Panc1 (cell line): ENCODE results near the gene TXN2. TPM values are rescaled to one million over a fixed set of nuclear protein-coding genes. Genes with fewer than 3 reads are reported as not detected.

Source experiments
- ATAC-seq: fragments of 200-7000 bp; cut with Tn5 transposase; 2 replicates; pipeline ENCODE4 v1.9.1; 2020; ENCODE audit warnings: mild to moderate bottlenecking, moderate library complexity
- BruUV-seq: library from RNA; stranded (reverse); fragments of 400-500 nt; replicated peaks from 2 replicates; lab custom pipeline; 2021; lab: Mats Ljungman, UMichigan
- CTCF ChIA-PET: fragments of 300-600 bp; sonication (Branson Sonifier 250); formaldehyde crosslinking; loops from one replicate; lab custom pipeline; 2022; ENCODE audit warnings: antibody characterized with exemption; lab: Charles Lee
- POLR2A ChIA-PET: fragments of 300-600 bp; sonication (Branson Sonifier 250); formaldehyde crosslinking; loops from one replicate; lab custom pipeline; 2022; ENCODE audit warnings: antibody characterized with exemption; lab: Charles Lee
- DNase-seq: peaks from one replicate; pipeline ENCODE4 v3.0.0-alpha.2; 2010; ENCODE audit warnings: low read depth, low spot score
- H3K27ac ChIP-seq: 2 replicates; pipeline ENCODE4 v1.5.1; 2011; ENCODE audit warnings: mild to moderate bottlenecking, low read length, inconsistent platforms
- H3K27me3 ChIP-seq: fragments of 200-500 bp; sonication (Bioruptor generic); 2 replicates; pipeline ENCODE4 v1.6.0; 2014; ENCODE audit warnings: low read length, inconsistent platforms; ENCODE audit not compliant: control insufficient read depth, insufficient read depth
- H3K36me3 ChIP-seq: fragments of 200-500 bp; sonication (Bioruptor generic); 2 replicates; pipeline ENCODE4 v1.5.1; 2014; ENCODE audit warnings: inconsistent platforms, mild to moderate bottlenecking, low read length, moderate library complexity; ENCODE audit not compliant: control insufficient read depth, insufficient read depth
- H3K4me1 ChIP-seq: 2 replicates; pipeline ENCODE4 v1.5.1; 2011; ENCODE audit warnings: inconsistent platforms, mild to moderate bottlenecking, low read length, moderate library complexity; ENCODE audit not compliant: control insufficient read depth, insufficient read depth
- H3K4me3 ChIP-seq, 2 experiments: 2 replicates each; pipeline ENCODE4 v1.5.1; 2011 to 2012; ENCODE audit warnings: low read depth in 2 of 2, low read length in 2 of 2, mild to moderate bottlenecking in 2 of 2, inconsistent platforms in 1 of 2, moderate library complexity in 1 of 2
- H3K9me3 ChIP-seq: fragments of 200-500 bp; sonication (Bioruptor generic); 2 replicates; pipeline ENCODE4 v1.5.1; 2014; ENCODE audit warnings: low read depth, mild to moderate bottlenecking, inconsistent platforms, low read length, moderate library complexity; ENCODE audit not compliant: control insufficient read depth, insufficient read depth
- POLR2AphosphoS5 ChIP-seq: IDR thresholded peaks from 2 replicates; pipeline ENCODE4 v1.6.1; 2012; ENCODE audit warnings: mild to moderate bottlenecking, low read depth, low read length, moderate library complexity
- REST ChIP-seq, 2 experiments: IDR thresholded peaks; 2 replicates each; pipeline ENCODE4 v1.6.1; 2011 to 2012; ENCODE audit warnings: low read depth in 2 of 2, control low read depth in 1 of 2, low read length in 1 of 2, mild to moderate bottlenecking in 1 of 2, moderate library complexity in 1 of 2; ENCODE audit not compliant: insufficient read depth in 1 of 2
- SIN3A ChIP-seq: IDR thresholded peaks from 2 replicates; pipeline ENCODE4 v1.6.1; 2012; ENCODE audit warnings: low read depth, mild to moderate bottlenecking, low read length, moderate library complexity, borderline replicate concordance; ENCODE audit not compliant: insufficient read depth
- TCF7L2 ChIP-seq: IDR thresholded peaks from 2 replicates; pipeline ENCODE4 v1.6.1; 2011; ENCODE audit warnings: mild to moderate bottlenecking, low read depth, low read length, inconsistent platforms
- in situ Hi-C: cut with HindIII; loops from 2 replicates; pipeline ENCODE4 v1.10.0; 2016; ENCODE audit warnings: low sequenced_read_pairs, low pct_unique_long_range_greater_than_20kb
- intact Hi-C: fragments of 100-400 bp; cut with micrococcal nuclease; formaldehyde crosslinking; loops from one replicate; pipeline ENCODE4 v1.10.0; 2022; ENCODE audit not compliant: unreplicated experiment
- total RNA-seq: library from RNA; stranded (reverse); gene quantifications from one replicate; pipeline ENCODE4 v1.2.1, GENCODE V29; 2021; ENCODE audit not compliant: unreplicated experiment
- TF ChIP-seq, protein P1 (sequence below): fragments of 450-650 bp; IDR thresholded peaks from 2 replicates; pipeline ENCODE4 v1.5.1; 2017; ENCODE audit warnings: mild to moderate bottlenecking

TXN2 gene
- total RNA-seq, 1 experiment from 2014 or later = 64.1 TPM

DNA sequence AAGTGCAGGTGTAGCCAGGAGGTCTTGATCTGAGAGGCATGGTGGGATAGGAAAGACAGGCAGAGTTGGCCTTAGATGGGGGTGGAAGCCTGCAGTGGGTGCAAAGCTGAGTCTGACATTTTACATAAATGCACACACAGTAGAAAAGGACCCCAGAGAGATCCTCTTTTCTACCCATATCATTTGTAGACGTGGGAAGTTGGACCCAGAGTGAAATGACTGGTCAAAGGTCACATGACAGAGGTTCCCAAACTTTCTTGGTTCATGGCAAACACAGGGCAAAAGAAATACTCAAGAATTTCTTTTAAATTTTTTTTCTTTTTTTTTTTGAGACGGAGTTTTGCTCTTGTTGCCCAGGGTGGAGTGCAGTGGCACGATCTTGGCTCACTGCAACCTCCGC is 31.6 kb upstream of the TXN2 start:
- intact Hi-C loops = no loop called here
- no peak for ATAC-seq
- CTCF ChIA-PET = no interaction called here

GRCh38 chr22:36512333-36512732 is 30.9 kb upstream of the TXN2 start:
- H3K36me3 ChIP-seq = peaks cover 30% of the 10 kb centered on the region
- DNase-seq (no peak), ATAC-seq (no peak)
- no peak overlapping the region for H3K4me3 ChIP-seq
- in situ Hi-C loops (no loop called here), intact Hi-C loops (no loop called here)
- no TSS peak for BruUV-seq
- no peak overlapping the region for H3K27ac ChIP-seq
- H3K4me1 ChIP-seq = no peaks in the 10 kb centered on the region
- ChIA-PET POLR2A (no interaction called here), CTCF (no interaction called here)
- TF ChIP-seq, protein P1, sequence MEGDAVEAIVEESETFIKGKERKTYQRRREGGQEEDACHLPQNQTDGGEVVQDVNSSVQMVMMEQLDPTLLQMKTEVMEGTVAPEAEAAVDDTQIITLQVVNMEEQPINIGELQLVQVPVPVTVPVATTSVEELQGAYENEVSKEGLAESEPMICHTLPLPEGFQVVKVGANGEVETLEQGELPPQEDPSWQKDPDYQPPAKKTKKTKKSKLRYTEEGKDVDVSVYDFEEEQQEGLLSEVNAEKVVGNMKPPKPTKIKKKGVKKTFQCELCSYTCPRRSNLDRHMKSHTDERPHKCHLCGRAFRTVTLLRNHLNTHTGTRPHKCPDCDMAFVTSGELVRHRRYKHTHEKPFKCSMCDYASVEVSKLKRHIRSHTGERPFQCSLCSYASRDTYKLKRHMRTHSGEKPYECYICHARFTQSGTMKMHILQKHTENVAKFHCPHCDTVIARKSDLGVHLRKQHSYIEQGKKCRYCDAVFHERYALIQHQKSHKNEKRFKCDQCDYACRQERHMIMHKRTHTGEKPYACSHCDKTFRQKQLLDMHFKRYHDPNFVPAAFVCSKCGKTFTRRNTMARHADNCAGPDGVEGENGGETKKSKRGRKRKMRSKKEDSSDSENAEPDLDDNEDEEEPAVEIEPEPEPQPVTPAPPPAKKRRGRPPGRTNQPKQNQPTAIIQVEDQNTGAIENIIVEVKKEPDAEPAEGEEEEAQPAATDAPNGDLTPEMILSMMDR = no peak
- no peak for TF ChIP-seq REST (IDR thresholded peaks at IDR 0.05; ENCODE audit: insufficient read depth in 1 of 2, low read depth in 2 of 2, low read length in 1 of 2)
- no peak for TF ChIP-seq SIN3A
- no peaks in the 10 kb centered on the region for H3K9me3 ChIP-seq
- no peaks in the 10 kb centered on the region for H3K27me3 ChIP-seq

More for the DNA sequence above, 31.6 kb upstream of the TXN2 start:
- Histone ChIP-seq H3K36me3 (peaks cover 30% of the 10 kb centered on the region), H3K27ac (no peak overlapping the region), H3K27me3 (no peaks in the 10 kb centered on the region), H3K4me1 (no peaks in the 10 kb centered on the region), H3K9me3 (no peaks in the 10 kb centered on the region), H3K4me3 (no peak overlapping the region)
- no peak for DNase-seq
- POLR2A ChIA-PET = no interaction called here
- no TSS peak for BruUV-seq
- in situ Hi-C loops = no loop called here
- no peak for TF ChIP-seq REST (IDR thresholded peaks at IDR 0.05; ENCODE audit: insufficient read depth in 1 of 2, low read depth in 2 of 2, low read length in 1 of 2)
- no peak for TF ChIP-seq POLR2AphosphoS5
- no peak for TF ChIP-seq TCF7L2
- TF ChIP-seq SIN3A = no peak
- TF ChIP-seq, protein P1 = no peak
